Stimulated activated CD8-positive, alpha-beta memory T cell treated with anti-CD3 and anti-CD28 coated beads, Interleukin-7, amount 100 ng/mL, for 1 hour (primary cell): ENCODE measurements around the gene CD48.
A peak's percentile ranks its signal among the peaks of the same experiment; 100 is the strongest.
"Not testable (repeated sequence)": the region's sequence is repeated elsewhere in the genome, so short reads cannot be mapped to it uniquely, and the experiment has no call there.

Experiments
- DNase-seq, 2 donors: peaks; one replicate each; pipeline ENCODE4 v3.0.0-alpha.2; 2020; ENCODE audit warnings: low read depth in 2 of 2

The CD48 gene

GRCh38 chr1:160713161-160713560, 1.5 kb upstream of the CD48 start:
- DNase-seq = no peak

- DNase-seq = not testable (repeated sequence)
These were observed 981 bp upstream of the CD48 start for GRCh38 chr1:160712525-160713080.

- no peak for DNase-seq
These were observed 383 bp downstream of the CD48 start for GRCh38 chr1:160711276-160711601.

GRCh38 chr1:160710517-160711252, 937 bp downstream of the CD48 start:
- DNase-seq = no peak

- no peak for DNase-seq
These were observed 1.9 kb downstream of the CD48 start for GRCh38 chr1:160709715-160710114.

- no peak for DNase-seq
These were observed 2.8 kb downstream of the CD48 start for GRCh38 chr1:160708801-160709200.

- DNase-seq = no peak
These were observed 3.5 kb downstream of the CD48 start for GRCh38 chr1:160708118-160708517.

- no peak for DNase-seq
These were observed 4.2 kb downstream of the CD48 start for GRCh38 chr1:160707236-160708064.

GRCh38 chr1:160706526-160707235, 4.9 kb downstream of the CD48 start:
- DNase-seq = no peak

GRCh38 chr1:160705742-160706141, 5.9 kb downstream of the CD48 start:
- DNase-seq = no peak

GRCh38 chr1:160705212-160705621, 6.4 kb downstream of the CD48 start:
- not testable (repeated sequence) for DNase-seq

- no peak for DNase-seq
These were observed 7.4 kb downstream of the CD48 start for GRCh38 chr1:160704250-160704649.

- no peak for DNase-seq
These were observed 9.5 kb downstream of the CD48 start for GRCh38 chr1:160702100-160702499.

GRCh38 chr1:160692390-160692789, 19.2 kb downstream of the CD48 start:
- DNase-seq = not testable (repeated sequence)

GRCh38 chr1:160685266-160685665, 26.4 kb downstream of the CD48 start:
- DNase-seq = no peak

GRCh38 chr1:160682983-160683865, 28.4 kb downstream of the CD48 start:
- no peak for DNase-seq

GRCh38 chr1:160681891-160682140, 29.8 kb downstream of the CD48 start:
- no peak for DNase-seq

- peak; percentile 66 to 77 for DNase-seq
These were observed 30.3 kb downstream of the CD48 start for GRCh38 chr1:160681066-160681890.

GRCh38 chr1:160680399-160680798, 31.2 kb downstream of the CD48 start:
- no peak for DNase-seq

GRCh38 chr1:160679893-160680292, 31.7 kb downstream of the CD48 start:
- DNase-seq = no peak
